PFSK-1 (cell line): ENCODE measurements around the gene RHBDD3.

ENCODE experiments used
- FOXP2 ChIP-seq: optimal IDR thresholded peaks from 2 replicates; pipeline ENCODE3; 2011; ENCODE audit warnings: borderline replicate concordance, control low read depth, inconsistent platforms; ENCODE audit not compliant: insufficient read depth; ENCODE audit errors: extremely low read length, extremely low read depth
- POLR2AphosphoS5 ChIP-seq: IDR thresholded peaks from 2 replicates; pipeline ENCODE4 v1.6.1; 2012; ENCODE audit warnings: low read depth, mild to moderate bottlenecking, control low read depth, low read length, moderate library complexity
- SIN3A ChIP-seq: IDR thresholded peaks from 2 replicates; pipeline ENCODE4 v1.6.1; 2012; ENCODE audit warnings: mild to moderate bottlenecking, low read length, moderate library complexity, borderline replicate concordance; ENCODE audit not compliant: insufficient read depth
- TAF1 ChIP-seq: IDR thresholded peaks from 2 replicates; pipeline ENCODE4 v1.6.1; 2012; ENCODE audit warnings: low read length, control low read depth, borderline replicate concordance; ENCODE audit not compliant: insufficient read depth
- TF ChIP-seq, protein P1 (sequence below), 2 experiments: IDR thresholded peaks; 2 replicates each; pipeline versions ENCODE4 v1.6.1 to v1.8.0; 2011 to 2012; ENCODE audit warnings: low read depth in 2 of 2, low read length in 2 of 2, control low read depth in 1 of 2, inconsistent platforms in 1 of 2, mild to moderate bottlenecking in 1 of 2, moderate library complexity in 1 of 2; ENCODE audit not compliant: insufficient read depth in 1 of 2

RHBDD3 gene

DNA sequence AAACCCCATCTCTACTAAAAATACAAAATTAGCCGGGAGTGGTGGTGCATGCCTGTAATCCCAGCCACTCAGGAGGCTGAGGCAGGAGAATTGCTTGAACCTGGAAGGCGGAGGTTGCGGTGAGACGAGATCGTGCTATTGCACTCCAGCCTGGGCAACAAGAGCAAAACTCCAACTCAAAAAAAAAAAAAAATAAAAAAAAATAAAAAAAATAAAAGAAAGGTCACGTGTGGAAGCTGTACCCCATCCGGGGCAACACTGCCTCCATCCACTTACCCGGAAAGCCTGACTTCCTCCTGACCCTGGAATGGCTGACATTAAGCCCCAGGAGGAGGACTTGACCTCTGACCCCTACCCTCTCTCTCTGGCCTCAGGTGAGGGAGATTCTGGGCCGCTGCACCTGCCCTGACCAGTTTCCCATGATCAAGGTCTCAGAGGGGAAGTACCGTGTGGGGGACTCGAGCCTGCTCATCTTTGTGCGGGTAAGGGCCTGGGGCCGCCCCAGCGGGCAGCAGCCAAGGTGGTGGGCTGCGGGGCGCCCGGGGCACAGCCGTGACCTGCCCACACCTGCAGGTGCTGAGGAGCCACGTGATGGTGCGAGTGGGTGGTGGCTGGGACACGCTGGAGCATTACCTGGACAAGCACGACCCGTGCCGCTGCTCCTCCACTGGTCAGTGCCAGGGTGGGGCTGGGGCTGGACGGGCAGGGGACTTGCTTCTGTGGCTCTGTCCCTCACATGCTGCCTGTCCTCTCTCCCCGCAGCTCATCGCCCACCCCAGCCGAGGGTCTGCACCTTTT lies 42.5 kb upstream of the RHBDD3 start:
- TF ChIP-seq POLR2AphosphoS5 (no peak), SIN3A (no peak), TAF1 (no peak), FOXP2 (no peak)
- TF ChIP-seq, protein P1, sequence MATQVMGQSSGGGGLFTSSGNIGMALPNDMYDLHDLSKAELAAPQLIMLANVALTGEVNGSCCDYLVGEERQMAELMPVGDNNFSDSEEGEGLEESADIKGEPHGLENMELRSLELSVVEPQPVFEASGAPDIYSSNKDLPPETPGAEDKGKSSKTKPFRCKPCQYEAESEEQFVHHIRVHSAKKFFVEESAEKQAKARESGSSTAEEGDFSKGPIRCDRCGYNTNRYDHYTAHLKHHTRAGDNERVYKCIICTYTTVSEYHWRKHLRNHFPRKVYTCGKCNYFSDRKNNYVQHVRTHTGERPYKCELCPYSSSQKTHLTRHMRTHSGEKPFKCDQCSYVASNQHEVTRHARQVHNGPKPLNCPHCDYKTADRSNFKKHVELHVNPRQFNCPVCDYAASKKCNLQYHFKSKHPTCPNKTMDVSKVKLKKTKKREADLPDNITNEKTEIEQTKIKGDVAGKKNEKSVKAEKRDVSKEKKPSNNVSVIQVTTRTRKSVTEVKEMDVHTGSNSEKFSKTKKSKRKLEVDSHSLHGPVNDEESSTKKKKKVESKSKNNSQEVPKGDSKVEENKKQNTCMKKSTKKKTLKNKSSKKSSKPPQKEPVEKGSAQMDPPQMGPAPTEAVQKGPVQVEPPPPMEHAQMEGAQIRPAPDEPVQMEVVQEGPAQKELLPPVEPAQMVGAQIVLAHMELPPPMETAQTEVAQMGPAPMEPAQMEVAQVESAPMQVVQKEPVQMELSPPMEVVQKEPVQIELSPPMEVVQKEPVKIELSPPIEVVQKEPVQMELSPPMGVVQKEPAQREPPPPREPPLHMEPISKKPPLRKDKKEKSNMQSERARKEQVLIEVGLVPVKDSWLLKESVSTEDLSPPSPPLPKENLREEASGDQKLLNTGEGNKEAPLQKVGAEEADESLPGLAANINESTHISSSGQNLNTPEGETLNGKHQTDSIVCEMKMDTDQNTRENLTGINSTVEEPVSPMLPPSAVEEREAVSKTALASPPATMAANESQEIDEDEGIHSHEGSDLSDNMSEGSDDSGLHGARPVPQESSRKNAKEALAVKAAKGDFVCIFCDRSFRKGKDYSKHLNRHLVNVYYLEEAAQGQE (IDR thresholded peaks at IDR 0.05; ENCODE audit: insufficient read depth in 1 of 2, low read depth in 2 of 2, low read length in 2 of 2), result no peak

DNA sequence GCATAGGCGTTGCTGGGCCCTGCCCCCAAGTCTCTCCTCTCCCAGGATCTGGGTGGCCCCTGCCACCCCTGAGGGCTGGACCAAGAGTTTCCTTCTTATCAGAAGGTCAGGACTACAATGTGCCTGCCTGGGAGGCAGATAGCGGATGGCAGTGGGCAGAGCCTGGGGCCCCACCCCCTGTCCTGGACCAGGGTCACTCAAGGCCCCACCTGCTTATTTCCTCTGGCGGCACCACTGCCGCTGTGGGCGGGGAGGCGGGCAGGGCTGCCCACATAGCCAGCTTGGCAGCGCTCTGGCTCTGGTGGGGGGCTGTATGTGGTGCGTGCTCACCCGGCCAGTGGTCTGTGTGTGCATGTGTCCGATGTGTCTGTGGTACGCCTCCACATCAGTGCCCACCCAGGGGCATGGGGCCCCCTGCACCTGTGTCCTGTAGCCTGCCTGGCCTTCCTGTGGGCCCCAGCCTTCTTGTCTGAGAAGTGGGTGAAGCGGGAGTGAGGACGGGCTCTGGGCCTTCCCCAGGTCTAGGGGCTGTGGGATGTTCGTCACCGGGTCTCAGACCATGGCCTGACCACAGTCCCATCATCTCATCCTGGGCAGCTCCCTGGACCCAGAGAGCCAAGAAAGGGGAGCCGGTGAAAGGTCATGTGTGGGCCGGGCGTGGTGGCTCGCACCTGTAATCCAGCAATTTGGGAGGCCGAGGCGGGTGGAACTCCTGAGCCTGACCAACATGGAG lies 41.7 kb upstream of the RHBDD3 start:
- TF ChIP-seq SIN3A, result no peak
- TF ChIP-seq, protein P1 (IDR thresholded peaks at IDR 0.05; ENCODE audit: insufficient read depth in 1 of 2, low read depth in 2 of 2, low read length in 2 of 2), result no peak
- no peak for TF ChIP-seq FOXP2
- TF ChIP-seq TAF1, result no peak
- no peak for TF ChIP-seq POLR2AphosphoS5

DNA sequence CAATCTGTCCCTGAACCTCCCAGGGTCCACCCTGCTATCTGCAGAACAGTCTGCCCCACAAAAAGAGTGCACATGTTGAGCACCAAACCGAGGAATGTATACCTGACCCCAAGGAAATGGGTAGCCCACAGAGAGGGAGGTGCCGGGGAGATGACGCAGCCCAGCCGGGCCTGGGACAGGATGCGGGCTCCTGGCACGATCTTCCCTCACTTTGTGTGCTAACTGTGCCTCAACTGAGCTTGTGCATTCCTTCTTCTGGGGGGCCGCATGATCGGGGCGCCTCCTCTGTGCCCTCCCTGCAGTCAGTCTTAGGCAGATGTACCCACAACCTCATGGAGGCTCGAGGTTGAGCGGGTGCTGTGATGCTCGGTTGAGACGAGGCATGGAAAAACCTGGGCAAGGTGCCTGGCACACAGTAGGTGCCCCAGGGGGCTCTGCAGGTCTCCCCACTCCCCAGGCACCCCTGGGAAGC lies 41.0 kb upstream of the RHBDD3 start:
- TF ChIP-seq FOXP2 (no peak), POLR2AphosphoS5 (no peak), TAF1 (no peak)

DNA sequence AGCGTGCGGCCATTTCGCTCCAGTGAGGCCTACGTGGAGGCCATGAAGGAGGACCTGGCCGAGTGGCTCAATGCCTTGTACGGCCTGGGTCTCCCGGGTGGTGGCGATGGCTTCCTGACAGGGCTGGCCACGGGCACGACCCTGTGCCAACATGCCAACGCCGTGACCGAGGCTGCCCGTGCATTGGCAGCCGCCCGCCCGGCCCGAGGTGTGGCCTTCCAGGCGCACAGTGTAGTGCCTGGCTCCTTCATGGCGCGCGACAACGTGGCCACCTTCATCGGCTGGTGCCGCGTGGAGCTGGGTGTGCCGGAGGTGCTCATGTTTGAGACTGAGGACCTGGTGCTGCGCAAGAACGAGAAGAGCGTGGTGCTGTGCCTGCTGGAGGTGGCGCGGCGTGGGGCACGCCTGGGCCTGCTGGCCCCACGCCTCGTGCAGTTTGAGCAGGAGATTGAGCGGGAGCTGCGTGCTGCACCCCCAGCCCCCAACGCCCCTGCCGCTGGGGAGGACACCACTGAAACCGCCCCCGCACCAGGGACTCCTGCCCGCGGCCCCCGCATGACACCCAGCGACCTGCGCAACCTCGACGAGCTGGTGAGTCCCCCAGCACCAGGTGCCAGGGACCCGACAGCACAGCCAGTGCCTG lies 40.5 kb upstream of the RHBDD3 start:
- TF ChIP-seq POLR2AphosphoS5 (no peak), FOXP2 (no peak), TAF1 (no peak), SIN3A (no peak)
- TF ChIP-seq, protein P1 (IDR thresholded peaks at IDR 0.05; ENCODE audit: insufficient read depth in 1 of 2, low read depth in 2 of 2, low read length in 2 of 2), result no peak

DNA sequence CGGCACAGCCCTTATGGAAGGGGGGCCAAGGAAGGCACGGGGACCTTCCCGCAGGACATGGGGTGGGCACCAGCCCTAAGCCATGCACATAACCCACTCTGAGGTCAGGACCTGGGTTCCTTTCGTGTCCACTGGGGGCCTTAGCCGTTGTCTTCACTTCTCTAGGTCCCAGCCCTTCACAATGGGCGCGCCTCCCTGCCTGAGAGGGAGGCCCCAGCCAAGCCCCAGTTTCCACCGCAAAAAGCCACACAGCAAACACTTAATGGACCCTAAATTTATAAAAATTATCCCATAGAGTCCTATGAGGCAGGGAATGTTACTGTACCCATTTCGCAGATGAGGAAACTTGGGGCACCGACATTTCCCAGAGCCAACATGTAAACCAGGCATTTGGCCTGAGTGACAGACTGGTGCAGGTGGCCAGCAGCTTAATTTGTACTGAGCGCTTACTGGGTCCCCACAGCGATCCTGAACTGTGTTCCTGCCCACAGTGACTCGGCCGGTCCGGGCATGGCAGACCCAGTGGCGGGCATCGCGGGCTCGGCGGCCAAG lies 39.9 kb upstream of the RHBDD3 start:
- TF ChIP-seq POLR2AphosphoS5 (no peak), SIN3A (no peak), FOXP2 (no peak), TAF1 (no peak)
- TF ChIP-seq, protein P1 (IDR thresholded peaks at IDR 0.05; ENCODE audit: insufficient read depth in 1 of 2, low read depth in 2 of 2, low read length in 2 of 2), result no peak
